ENCODE results near the gene KRTAP10-2.
"Not testable (repeated sequence)": the region's sequence is repeated elsewhere in the genome, so short reads cannot be mapped to it uniquely, and the experiment has no call there.

Gene KRTAP10-2

DNA sequence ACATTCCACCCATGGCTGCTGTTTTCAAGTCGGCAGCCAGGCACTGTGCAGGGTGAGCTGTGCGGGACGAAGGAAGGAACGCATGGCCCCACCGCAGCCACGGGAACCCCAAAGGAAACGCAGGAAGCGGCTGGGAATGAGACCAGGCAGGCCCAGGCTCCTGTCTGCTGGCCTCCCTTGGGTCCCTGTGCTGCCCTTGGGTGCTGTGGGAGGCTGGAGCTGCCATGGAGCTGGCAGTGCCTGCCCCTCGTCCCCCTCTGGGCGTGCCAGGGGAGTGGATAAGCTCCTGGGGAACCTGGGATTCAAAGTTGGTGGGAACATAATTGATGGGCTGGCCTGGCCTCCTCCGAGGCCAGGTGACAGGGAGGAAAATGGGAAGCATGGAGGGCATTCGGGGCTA lies 17.0 kb upstream of the KRTAP10-2 start:
- in situ Hi-C loops (cut with MboI; ENCODE audit: low sequenced_read_pairs) = no loop called here

DNA sequence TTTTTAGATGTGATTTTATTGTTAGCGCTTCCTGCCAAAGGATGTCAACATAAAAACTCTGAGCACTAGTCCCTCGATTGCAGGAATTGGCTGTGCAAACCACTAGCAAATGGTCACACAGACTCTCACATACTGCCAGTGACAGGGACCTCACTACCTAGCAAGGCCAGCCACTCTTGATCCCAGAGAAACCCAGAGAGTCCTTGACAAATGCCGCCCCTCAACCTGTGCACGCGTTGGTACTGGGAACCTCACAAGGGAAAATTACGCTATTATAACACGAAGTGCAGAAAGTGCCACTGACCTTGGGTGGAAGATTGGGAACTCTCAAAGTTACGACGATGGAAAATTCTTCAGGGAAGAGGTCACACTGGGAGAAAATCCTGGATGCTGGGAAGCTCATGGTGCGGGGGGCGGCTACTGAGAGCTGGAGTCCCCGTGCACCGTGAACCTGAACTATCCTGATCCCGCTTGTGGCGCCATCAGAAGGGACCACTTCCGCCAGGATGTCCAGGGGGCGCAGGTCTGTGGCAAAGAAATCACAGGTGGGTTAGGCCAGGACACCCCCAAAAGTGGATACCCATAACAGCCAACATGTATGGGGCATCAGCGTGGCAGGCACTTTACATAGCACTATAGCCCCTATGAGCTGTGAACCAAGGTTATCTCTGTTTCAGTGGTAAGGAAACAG lies 16.3 kb upstream of the KRTAP10-2 start:
- in situ Hi-C loops (cut with MboI; ENCODE audit: low sequenced_read_pairs) = no loop called here

DNA sequence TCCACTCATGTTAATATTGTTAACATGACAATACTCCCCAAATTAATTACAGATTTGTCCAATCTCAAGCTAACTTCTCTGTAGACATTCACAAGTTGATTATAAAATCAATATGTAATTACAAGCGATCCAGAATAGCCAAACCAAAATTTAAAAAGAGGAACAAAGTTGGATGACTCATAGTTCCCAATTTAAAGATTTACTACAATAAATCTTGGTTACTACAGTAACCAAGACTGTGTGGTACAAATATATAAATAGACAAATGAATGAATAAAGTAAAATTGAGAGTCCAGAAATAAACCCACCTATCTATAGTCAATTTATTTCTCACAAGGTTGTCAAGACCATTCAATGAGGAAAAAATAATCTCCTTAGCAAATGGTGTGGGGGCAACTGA lies 15.1 kb upstream of the KRTAP10-2 start:
- in situ Hi-C loops (cut with MboI; ENCODE audit: low sequenced_read_pairs) = no loop called here

DNA sequence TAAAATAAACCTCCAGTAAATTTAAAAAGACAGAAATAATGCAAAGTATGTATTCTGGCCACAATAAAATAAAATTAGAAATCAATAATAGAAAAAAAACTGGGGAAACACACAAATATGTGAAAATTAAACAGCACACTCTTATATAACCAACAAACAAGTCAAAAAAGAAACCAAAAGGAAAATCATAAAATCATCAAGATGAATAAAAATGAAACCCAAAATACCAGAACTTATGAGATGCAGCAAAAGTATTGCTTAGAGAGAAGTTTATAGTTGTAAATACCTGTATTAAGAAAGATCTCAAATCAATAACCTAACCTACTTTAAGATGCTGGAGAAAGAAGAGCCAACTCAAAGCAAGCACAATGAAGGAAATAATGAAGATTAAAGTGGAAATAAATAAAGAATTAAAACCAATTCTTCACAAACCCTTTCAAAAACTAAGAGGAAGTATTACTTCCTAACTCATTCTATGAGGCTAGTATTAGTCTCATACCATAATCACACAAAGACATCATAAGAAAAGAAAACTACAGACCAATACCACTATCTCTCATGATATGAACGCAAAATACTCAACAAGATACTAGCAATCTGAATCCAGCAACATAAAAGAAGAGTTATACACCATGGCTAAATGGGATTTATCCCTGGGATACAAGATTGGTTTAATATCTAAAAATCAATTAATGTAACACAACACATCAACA lies 13.7 kb upstream of the KRTAP10-2 start:
- in situ Hi-C loops (cut with MboI; ENCODE audit: low sequenced_read_pairs) = no loop called here

- in situ Hi-C loops (cut with MboI; ENCODE audit: low sequenced_read_pairs) = no loop called here
These were observed 12.8 kb upstream of the KRTAP10-2 start for GRCh38 chr21:44564099-44564498.

- in situ Hi-C loops (cut with MboI; ENCODE audit: low sequenced_read_pairs) = no loop called here
These were observed 7.4 kb upstream of the KRTAP10-2 start, which contains the start of gene KRTAP10-3 for GRCh38 chr21:44558695-44559094. KRTAP10-3 (minus strand) TSS chr21:44558795; CDS start chr21:44558715, 80 bp downstream.

- in situ Hi-C loops (cut with MboI; ENCODE audit: low sequenced_read_pairs) = not testable (repeated sequence)
These were observed 7.0 kb upstream of the KRTAP10-2 start for GRCh38 chr21:44558329-44558675.

- in situ Hi-C loops (cut with MboI; ENCODE audit: low sequenced_read_pairs) = no loop called here
These were observed 6.4 kb upstream of the KRTAP10-2 start for GRCh38 chr21:44557491-44558328.

DNA sequence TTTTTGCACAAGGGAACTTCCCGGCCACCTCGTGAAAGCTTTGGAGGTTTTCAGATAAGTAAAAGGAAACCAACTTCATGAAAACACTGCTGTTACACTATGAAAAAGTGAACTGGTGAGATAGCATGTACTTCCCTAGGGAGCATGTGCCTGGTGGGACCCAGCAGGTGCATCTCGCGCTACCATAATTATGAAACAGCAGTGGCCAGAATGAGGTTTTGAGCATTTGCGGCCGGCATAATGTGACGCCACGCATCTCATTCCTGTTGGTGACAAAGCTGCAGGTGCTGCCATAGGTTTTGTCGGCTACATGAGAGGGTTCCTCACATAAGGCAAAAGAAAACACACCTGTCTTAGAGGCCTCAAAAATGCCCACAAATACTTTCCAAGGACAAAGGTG lies 5.6 kb upstream of the KRTAP10-2 start:
- in situ Hi-C loops (cut with MboI; ENCODE audit: low sequenced_read_pairs) = no loop called here

- in situ Hi-C loops (cut with MboI; ENCODE audit: low sequenced_read_pairs) = no loop called here
These were observed 4.0 kb upstream of the KRTAP10-2 start for GRCh38 chr21:44555200-44555875.

DNA sequence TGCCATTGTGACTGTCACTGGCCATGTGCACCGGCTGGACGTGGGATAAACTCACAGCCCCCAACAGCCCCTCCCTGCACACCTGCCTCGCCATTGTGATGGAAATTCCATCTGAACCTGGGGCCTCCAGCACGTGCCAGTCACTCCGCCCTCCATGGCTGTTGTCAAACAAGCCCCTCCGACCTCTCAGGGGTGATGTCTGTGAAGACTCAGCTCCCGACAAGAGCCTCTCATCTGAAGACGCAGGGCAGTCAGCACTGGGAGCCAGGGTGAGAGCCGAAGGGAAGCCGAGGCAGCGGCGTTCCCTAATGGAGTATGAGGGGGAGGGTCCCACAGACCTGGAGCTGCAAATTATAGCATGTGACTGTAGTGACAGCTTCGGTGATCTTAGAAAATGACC lies 1.4 kb upstream of the KRTAP10-2 start:
- in situ Hi-C loops (cut with MboI; ENCODE audit: low sequenced_read_pairs) = no loop called here

GRCh38 chr21:44552136-44552535 lies 831 bp upstream of the KRTAP10-2 start:
- in situ Hi-C loops (cut with MboI; ENCODE audit: low sequenced_read_pairs) = no loop called here

DNA sequence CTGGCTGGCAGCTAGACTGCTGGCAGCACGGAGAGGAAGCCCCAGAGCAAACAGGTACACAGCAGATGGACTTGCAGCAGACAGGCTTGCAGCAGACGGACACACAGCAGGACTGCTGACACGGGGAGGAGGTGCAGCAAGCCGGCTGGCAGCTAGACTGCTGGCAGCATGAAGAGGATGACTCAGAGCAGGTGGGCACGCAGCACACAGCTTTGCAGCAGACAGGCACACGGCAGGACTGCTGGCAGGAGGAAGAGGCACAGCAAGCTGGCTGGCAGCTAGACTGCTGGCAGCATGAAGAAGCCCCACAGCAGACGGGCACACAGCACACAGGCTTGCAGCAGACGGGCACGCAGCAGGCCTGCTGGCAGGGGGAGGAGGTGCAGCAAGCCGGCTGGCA lies 498 bp downstream of the KRTAP10-2 start:
- in situ Hi-C loops (cut with MboI; ENCODE audit: low sequenced_read_pairs) = no loop called here

DNA sequence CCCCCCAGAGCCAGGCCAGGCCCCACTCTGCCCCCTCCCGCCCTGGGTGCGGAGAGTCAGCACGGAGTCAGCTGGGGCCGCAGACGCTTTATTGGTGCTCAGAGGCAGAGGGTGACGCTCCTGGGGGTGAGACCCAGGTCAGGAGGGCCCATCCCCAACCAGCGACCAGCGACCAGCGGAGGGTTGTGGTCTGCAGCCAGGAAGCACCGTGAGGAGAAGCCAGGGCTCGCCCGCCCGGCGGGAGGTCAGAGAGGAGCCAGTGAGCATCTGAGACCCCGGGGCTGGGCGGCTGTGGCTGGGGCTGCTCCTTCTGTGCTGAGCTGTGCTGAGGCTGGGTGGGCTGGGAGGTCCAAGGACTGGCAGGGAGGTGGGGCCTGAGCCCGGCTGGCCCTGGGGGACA lies 1.0 kb downstream of the KRTAP10-2 start:
- in situ Hi-C loops (cut with MboI; ENCODE audit: low sequenced_read_pairs) = not testable (repeated sequence)

DNA sequence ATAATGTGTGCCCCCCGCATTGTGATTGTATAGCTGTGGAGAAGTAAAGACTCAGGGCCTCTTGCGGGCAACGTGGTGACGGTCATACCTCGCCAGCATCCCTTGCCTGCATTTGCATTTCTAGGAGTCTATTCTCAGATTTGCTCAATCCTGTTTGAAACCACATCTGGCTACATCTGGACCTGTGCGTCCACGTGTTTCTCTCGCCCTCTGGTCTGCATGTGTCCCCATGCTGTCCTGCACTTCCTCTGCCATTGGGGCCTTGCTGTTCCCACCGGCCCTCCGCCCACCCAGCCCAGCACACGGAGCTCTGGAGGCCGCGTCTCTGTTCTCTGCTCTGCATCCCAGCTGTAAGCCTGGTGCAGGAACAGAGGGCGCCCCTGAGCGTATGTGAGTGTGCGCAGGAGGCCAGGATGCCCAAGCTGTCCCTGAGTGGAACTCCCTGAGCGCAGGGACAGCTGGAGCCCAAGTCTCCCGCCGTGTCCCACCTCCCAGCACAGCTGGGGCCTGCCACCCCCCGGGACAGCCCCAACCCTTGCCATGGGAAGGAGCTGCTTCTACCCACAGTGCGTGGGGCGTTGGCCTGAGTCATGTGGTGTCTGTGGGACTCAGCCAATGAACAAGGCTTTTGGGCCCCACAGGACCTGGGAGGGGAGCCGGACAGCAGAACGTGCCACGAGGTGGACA lies 1.6 kb downstream of the KRTAP10-2 start:
- in situ Hi-C loops (cut with MboI; ENCODE audit: low sequenced_read_pairs) = no loop called here

- in situ Hi-C loops (cut with MboI; ENCODE audit: low sequenced_read_pairs) = no loop called here
These were observed 2.4 kb downstream of the KRTAP10-2 start for GRCh38 chr21:44548922-44549321.

DNA sequence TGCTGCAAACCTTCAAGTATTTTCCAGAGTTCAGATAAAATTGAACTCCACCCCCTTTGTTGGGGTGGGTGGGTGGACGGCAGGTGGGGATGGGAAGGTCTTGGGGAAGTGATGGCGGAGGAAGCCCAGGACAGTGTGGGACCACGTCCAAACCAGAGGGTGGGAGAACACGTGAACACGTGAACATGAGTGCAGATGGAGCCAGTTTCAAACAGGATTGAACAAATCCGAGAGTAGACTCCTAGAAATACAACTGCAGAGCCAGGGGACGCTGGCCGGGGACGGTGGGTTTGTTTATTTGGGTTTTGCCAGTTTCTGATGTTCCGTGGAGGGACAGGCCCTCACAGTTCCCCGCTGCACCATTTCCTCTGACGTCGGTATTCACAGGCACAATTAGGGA lies 2.9 kb downstream of the KRTAP10-2 start:
- in situ Hi-C loops (cut with MboI; ENCODE audit: low sequenced_read_pairs) = no loop called here

DNA sequence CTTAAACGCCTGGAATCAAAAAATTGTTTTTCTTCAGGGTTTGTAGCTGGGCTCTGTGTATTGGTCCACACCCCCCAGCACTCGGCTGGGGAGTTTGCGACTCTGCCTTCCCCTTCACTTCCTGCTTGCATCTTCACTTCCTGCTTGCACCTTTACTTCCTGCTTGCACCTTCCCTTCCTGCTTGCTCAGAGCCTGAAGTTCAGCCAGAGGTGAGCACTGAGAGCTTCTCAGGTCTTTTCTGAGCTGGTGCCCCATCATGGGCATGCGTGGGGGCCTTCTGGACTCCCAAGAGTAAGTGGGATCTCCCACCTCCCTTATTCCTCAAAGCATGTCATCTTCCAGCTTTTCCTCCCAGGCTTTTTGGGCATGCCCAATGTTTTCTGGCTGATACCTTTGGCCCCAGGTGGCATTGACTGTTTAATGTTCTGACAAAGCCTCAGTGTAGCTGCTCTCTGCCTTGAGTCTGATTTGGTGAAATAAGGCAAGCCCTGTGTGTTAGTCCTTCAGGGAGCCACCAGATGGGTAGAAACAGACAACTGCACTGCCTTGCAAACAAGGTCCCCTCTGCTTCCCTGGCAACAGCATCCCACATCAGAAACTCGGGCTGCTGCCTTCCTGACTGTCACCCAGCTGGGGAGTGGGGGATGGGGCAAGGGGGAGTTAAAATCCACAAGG lies 3.5 kb downstream of the KRTAP10-2 start:
- in situ Hi-C loops (cut with MboI; ENCODE audit: low sequenced_read_pairs) = no loop called here

DNA sequence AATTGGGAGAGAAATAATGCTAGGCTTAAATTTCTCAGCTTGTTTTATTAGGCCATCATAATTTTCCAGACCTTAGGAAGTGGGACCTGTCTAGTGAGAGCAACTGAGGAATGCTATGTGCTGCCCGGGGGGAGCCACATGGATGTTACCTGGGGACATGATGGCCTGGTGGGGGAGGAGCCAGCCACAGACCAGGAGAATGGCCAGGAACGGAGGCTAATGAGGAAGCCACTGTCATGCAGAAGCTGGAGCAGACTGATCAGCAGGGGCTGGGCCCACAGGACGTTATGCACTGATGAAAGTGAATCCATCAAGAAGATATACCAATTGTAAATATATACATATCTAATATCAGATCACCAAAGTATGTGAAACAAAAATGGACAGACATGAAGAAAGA lies 6.7 kb downstream of the KRTAP10-2 start:
- in situ Hi-C loops (cut with MboI; ENCODE audit: low sequenced_read_pairs) = no loop called here

DNA sequence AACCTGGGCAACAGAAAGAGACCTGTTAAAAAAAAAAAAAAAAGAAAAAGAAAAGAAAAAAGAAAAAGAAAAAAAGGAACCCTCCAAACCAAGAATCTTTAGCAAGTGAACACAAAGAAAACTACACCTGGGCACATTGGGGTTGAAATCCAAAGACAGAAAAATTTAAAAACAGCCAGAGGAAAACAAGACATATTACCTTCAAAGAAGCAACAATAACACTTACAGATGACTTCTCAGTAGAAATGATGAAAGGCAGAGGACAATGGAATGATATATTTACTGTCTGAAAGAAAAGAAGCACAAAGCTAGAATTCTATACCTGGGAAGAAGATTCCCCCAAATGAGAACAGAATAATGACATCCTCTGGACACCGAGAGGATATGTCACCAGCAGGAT lies 8.6 kb downstream of the KRTAP10-2 start:
- in situ Hi-C loops (cut with MboI; ENCODE audit: low sequenced_read_pairs) = no loop called here
